Fibroblast of peridontal ligament (primary cell): ENCODE data around the gene RBMS3.
"Not testable (repeated sequence)": the region's sequence is repeated elsewhere in the genome, so short reads cannot be mapped to it uniquely, and the experiment has no call there.

ENCODE experiments used
- DNase-seq: peaks from one replicate; pipeline ENCODE4 v3.0.0-alpha.2; 2010; ENCODE audit errors: extremely low read depth

RBMS3 gene

DNA sequence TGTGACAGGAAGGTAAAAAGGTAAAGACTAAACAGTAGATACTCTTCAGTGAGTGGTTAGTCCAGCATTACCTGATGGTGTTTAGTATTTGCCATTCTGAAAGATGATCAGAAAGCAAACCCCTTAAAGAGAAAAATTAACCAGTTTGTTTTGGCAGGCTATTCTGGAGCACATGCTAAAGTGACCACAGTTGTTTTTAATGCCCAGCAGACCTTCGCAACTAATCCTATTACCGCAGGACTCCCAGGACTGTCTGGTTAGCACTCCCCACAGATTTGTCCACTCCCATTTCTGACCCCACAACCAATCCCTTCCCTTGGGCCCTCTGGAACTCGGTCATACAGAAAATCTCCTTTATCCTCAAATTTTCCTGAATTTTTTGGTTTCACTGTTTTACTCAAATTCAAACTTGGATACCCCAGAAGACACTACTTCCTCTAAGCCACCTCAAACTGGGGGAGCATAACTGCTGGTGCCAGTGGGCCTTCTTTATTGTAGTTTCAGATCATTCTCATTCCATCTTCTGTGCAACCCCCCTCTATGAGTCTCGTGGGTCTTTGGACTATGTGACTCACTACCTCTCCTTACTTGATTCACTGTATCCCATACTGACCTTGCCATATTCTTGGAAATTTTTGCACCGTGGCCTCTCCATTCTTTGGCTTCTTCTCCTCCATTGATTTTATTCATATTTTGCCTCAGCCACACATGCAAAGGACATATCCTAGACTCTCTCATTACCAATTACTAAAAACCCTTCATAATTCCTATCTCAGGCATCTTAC lies 104.4 kb downstream of the RBMS3 start:
- peak; percentile 73 for DNase-seq

DNA sequence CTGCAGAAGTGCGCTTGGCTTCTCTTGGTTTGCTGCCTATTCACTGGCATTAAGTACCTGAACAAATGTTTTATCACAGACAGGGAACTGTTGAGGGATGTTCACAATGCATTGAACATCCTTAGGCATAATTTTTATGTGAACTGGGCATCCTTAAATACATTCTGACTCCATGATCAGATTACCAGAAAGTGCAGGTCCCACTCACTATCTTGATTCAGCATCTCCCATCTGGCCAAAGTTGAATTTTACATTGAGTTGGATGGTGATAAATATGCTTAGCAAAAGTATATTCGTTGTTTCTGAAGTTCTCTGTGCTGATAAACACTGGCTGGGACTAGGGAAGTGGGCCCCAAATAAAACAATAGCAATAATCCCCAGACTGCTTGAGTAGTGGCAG lies 108.5 kb downstream of the RBMS3 start:
- no peak for DNase-seq

- DNase-seq = no peak
Measured at GRCh38 chr3:29392625-29393388, 111.9 kb downstream of the RBMS3 start.

DNA sequence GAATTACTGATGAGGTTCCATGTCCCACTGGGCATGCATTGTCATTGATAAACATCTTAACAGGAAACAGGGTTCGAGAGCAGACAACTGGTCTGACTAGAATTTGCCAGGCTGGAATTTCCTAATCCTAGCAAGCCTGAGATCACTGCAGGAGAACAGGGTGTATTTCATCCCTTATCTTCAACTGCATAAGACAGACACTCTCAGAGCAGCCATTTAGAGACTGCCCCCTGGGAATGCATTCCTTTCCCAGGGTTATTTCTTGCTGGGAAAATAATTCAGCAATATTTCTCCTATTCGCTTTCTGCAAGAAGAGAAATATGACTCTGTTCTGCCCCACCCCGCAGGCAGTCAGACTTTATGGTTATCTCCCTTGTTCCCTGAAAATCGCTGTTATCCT lies 113.1 kb downstream of the RBMS3 start:
- DNase-seq = not testable (repeated sequence)

- DNase-seq = no peak
Measured at GRCh38 chr3:29397406-29397805, 116.5 kb downstream of the RBMS3 start.

DNA sequence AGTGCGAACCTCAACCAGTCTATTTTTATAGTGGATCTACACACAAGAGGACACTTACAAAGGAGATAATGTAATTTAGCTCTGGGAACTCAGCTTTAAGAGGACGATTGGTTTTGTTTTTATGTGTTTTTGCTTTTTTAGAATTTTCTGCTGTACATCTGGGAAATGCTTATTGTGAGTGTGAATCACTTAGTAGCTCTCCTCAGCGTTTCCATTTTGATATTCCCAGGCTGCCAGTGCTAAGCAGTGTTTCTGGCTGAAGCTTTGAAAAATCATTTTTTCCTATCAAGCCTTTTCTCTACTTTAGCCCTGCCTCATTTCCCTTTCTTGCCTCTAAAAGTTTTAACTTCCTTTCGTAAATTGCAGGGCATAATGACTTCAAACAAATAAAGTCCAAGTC lies 117.9 kb downstream of the RBMS3 start:
- no peak for DNase-seq

DNA sequence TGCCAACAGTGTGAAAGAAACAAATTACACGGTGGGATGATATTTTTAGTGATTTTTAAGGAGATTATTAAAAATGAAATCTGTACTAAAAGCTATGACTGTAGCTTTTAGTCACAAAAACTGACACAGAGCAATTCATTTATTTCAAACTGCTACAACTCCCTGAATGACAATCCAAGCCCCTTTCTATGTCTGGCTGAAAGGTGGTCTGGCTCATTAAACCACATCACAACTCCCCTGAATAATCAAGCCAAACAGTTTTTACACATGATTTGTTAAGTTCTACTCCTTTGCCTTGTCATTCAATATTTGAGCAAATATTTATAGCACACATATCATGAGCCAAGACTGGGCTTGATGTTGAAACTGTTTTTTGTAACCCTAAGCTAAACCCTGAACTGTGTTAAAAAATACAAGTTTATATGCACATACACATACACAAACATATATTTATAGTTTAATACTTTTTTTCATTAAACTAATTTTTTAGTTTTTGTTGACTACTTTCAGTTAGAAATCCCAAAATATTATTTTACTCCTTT lies 125.5 kb downstream of the RBMS3 start:
- DNase-seq = peak; percentile 48

DNA sequence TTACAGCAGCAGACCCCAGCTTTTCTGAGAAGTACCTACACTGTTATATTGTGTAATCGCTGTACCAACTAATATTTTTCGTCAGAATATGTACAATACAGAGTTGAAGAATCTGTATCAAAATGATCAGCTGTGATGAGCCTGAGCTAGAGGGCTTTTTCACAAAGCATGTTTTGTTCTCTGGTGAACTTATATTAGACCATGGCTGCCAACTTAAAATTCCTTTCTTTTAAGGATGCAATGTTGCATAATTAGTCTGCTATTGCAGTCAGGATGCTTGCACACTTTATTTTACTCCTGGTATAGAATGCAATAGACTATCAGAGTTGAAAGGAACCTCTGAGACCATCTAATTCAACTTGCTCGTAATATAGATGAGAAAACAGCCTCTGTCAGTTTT lies 127.8 kb downstream of the RBMS3 start:
- DNase-seq = no peak

- no peak for DNase-seq
Measured at GRCh38 chr3:29409409-29409808, 128.5 kb downstream of the RBMS3 start.

- no peak for DNase-seq
Measured at GRCh38 chr3:29410220-29410619, 129.3 kb downstream of the RBMS3 start.

DNA sequence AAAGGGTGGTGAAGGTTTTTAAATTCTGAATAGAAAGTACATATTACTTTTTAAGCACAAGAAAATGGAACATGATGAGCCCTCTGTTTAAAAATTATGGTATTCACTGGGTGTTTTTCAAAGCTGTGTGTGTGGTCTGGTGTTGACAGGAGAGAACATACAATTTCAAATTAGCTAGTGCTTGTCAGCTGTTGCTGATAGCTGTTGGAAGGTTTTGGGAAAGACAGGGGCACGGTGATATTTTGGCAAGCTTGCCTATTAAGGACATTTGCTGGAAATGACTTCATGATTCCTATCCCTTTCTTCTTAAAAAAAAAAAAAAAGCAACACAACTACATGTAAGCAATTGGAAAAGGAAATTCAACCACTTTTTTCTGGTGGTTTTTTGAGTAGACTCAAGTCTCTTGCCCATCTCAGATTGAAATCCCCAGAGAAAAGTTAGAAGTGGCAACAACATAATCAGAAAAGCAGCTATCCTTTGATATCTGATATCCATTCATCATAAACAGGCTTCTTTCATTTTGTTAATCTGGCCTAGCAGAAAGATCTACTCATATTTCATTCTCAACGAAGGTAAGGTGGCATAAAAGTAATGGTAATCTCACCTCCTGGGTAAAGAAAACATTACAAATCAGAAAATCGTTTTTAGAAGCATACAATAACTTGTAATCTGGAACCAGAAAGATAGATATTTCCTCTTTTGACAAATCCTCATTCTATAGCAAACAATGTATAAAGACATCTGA lies 130.0 kb downstream of the RBMS3 start:
- DNase-seq = no peak

- no peak for DNase-seq
Measured at GRCh38 chr3:29412110-29412509, 131.2 kb downstream of the RBMS3 start.

GRCh38 chr3:29414468-29415224 lies 133.8 kb downstream of the RBMS3 start:
- DNase-seq = no peak

GRCh38 chr3:29415482-29416223 lies 134.8 kb downstream of the RBMS3 start:
- DNase-seq = no peak

DNA sequence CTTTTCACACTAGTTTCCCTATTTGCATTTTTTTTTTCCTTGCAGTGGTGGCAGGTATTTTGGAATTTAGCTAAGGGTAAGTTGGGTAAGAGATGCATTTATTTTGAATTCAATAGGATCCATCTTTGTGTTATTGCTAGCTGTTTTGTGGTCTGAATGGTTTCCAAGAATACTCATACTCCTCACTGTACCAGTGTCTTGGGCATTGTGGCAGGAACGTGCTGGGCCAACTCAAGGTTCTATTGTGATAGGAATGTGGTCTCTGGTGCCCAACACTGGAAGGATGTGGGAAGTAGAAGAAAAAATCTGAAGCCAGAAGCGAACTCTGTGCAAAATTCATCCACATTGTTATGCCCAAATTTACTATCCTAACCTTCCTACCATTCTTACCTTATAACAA lies 135.6 kb downstream of the RBMS3 start:
- DNase-seq = peak; percentile 65

DNA sequence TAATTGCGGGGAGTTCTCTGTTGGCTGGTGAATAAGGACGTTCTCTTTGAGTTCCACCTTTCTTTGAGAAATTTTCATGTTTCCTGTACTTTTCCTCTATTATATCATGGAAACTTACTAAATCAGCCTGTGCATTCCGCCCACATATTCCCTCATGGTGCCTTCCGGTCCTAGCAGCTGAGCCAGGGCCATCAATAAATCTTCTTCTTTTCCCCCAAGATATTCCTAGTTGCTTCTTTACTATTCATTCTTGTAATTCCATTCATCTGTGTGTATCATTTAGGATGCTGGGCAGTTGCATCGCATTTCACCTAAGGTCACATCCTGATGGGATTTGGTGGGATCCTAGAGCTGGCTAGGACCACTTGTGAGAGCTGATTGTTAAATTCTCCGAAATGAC lies 139.2 kb downstream of the RBMS3 start:
- no peak for DNase-seq

DNA sequence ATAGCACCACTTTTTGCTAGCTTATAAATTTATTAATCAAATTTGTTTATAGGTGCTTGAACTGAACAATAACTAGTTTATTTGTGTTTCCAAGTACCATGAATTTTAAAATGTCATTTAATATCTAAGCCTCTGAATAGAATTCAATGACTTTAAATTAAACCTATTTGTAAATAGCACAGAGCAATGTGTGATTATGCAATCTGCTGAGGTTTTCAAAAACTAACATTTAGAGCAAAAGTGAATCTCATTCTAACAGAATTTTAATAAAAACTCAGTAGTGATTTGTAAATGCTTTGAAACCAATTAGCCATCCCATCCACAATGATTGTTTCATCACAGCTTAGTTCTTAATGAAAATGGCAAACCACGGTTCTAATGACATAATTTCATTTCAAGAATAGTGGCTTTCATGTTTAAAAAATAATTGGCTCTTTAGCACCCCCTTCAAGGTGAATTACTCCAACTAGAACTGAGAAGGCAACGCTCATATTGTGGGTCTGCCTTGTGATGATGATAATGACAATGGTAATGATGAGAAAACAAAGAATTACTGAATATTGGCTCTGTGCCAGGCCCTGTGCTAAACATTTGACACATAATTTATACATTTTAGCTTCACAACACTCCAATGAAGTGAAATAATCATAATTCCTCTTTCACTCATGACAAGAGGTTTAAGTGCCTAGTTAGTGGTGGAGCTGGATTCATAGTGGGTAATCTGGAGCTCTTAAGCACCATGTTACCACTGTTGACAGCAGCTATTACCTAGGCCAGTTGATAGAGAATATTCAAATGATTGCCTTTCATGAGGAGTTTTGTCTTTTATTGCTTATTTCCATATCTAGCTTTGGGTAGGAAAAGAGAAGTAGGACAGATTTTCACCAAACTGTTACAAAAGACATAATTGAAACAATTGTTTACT lies 145.7 kb downstream of the RBMS3 start:
- peak; percentile 36 for DNase-seq

- peak; percentile 96 for DNase-seq
Measured at GRCh38 chr3:29427266-29428103, 146.6 kb downstream of the RBMS3 start.
